BLaER1 treated with 17β-estradiol and CSF1 and Interleukin-3, amounts not matched to agents 10 nM and 100 nM (cell line): Measurements from ENCODE around the gene FBXO48.

Experiments used
- H3K27ac ChIP-seq, 11 experiments: shearing (Covaris generic); formaldehyde crosslinking; 2 replicates each; pipeline ENCODE4 v1.8.1; 2022
- H3K27me3 ChIP-seq, 11 experiments: shearing (Covaris generic); formaldehyde crosslinking; 2 replicates each; pipeline ENCODE4 v1.8.1; 2022
- H3K36me3 ChIP-seq, 11 experiments: shearing (Covaris generic); formaldehyde crosslinking; 2 replicates each; pipeline ENCODE4 v1.8.1; 2022
- H3K4me1 ChIP-seq, 10 experiments: shearing (Covaris generic); formaldehyde crosslinking; 2 replicates each; pipeline ENCODE4 v1.8.1; 2022
- H3K4me2 ChIP-seq, 11 experiments: shearing (Covaris generic); formaldehyde crosslinking; 2 replicates each; pipeline ENCODE4 v1.8.1; 2022
- H3K4me3 ChIP-seq, 10 experiments: shearing (Covaris generic); formaldehyde crosslinking; 2 replicates each; pipeline ENCODE4 v1.8.1; 2022
- H3K9ac ChIP-seq, 11 experiments: shearing (Covaris generic); formaldehyde crosslinking; 2 replicates each; pipeline ENCODE4 v1.8.1; 2022
- H3K9me3 ChIP-seq, 11 experiments: shearing (Covaris generic); formaldehyde crosslinking; replicated peaks in 1 of 11; 2 replicates each; pipeline ENCODE4 v1.8.1; 2022
- H4K20me1 ChIP-seq, 11 experiments: shearing (Covaris generic); formaldehyde crosslinking; 2 replicates each; pipeline ENCODE4 v1.8.1; 2022
- Cebpa-rat ChIP-seq, 11 experiments: shearing (Covaris generic); IDR thresholded peaks; 2 replicates each; pipeline ENCODE4 v1.8.1; 2022

Gene FBXO48

DNA sequence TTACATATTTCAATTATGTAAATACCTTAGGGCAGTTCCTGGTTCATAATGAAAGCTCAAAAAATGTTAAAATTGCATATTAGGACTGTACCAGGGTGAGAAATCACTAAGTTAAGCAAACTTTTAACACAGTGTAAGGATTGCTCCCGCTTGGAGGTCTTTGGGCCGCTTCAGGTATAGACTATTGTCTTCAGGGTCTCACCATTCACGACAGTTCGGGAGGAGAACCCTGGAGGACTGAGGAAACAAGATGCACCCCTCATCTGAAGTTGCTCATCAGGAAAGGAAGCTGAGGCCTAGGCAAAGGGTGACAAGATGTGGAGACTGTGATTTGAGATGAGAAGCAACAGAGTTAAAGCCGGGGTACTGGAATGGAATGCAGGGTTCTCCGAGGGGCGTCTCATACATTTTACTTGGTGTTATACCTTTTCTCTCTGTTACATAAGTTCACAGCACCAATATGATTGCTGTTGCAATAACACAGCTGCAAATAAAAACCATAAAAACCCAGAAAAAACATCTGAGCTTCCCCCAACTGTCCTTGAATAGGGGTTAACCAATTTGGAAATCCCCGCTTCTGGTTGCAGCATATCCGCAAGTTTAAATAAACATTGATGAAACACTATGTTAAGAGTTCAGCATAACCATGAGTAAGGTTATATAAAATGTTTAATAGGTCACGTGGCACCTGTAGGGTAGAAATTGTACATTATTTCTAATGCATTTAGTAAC is 40.1 kb downstream of the FBXO48 start:
- peak overlapping the region in 6 of 11 experiments; percentile 23 to 71 (median 51); a peak in 6 of 22 replicates for H3K4me2 ChIP-seq
- H3K9me3 ChIP-seq: peaks cover 6 to 37% (median 15%) of the 10 kb centered on the region in 11 experiments
- TF ChIP-seq Cebpa-rat (IDR thresholded peaks at IDR 0.05): no peak
- peak overlapping the region in 3 of 11 experiments; percentile 8 to 54 (median 8); a peak in 3 of 22 replicates for H3K27ac ChIP-seq
- no peak overlapping the region for H3K4me3 ChIP-seq
- no peak overlapping the region for H3K9ac ChIP-seq
- H3K4me1 ChIP-seq: peaks cover 43 to 55% (median 48%) of the 10 kb centered on the region in 10 experiments
- H3K36me3 ChIP-seq: 0 out of 22 replicates have a peak, but pooled peaks cover 0 to under 1% (median 0%) of the 10 kb centered on the region in 11 experiments
- H4K20me1 ChIP-seq: no peaks in the 10 kb centered on the region
- H3K27me3 ChIP-seq: no peaks in the 10 kb centered on the region

- Histone ChIP-seq H3K36me3 (no peaks in the 10 kb centered on the region), H3K27me3 (no peaks in the 10 kb centered on the region), H3K9me3 (peaks cover 0 to 32% (median 9%) of the 10 kb centered on the region in 11 experiments; a peak in 16 of 22 replicates), H3K9ac (no peak overlapping the region), H3K4me2 (no peak overlapping the region), H3K4me1 (peaks cover 43 to 55% (median 48%) of the 10 kb centered on the region in 10 experiments), H4K20me1 (no peaks in the 10 kb centered on the region), H3K27ac (no peak overlapping the region; a peak in 1 of 22 replicates), H3K4me3 (no peak overlapping the region)
- no peak for TF ChIP-seq Cebpa-rat (IDR thresholded peaks at IDR 0.05)
These were observed 40.6 kb downstream of the FBXO48 start for GRCh38 chr2:68426446-68426845.

DNA sequence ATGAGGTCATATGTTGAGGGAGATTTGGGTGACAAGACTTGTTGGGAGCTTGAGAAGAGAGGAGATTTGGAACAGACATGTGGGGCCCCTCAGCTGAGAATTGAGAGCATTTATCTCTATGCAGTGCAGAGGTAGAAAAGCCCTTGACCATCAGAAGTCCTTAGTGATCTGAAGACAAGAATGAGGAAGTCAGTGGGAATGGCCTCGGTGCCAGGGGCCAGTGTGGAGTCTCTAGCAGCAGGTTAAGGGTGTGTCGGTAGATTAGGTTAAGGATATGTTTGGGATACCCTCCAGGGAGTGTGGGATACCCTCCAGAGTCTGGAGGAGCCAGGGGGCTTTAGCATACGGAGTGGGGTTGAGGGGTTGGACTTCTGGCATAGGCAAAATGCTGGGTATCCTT is 41.6 kb downstream of the FBXO48 start:
- no peak for TF ChIP-seq Cebpa-rat (IDR thresholded peaks at IDR 0.05)
- H3K4me1 ChIP-seq: peaks cover 43 to 61% (median 51%) of the 10 kb centered on the region in 10 experiments
- peaks cover 0 to 26% (median 9%) of the 10 kb centered on the region in 11 experiments; a peak in 8 of 22 replicates for H3K9me3 ChIP-seq
- H3K27me3 ChIP-seq: no peaks in the 10 kb centered on the region
- H3K36me3 ChIP-seq: no peaks in the 10 kb centered on the region
- peak overlapping the region in 4 of 11 experiments; percentile 5 to 64 (median 18); a peak in 3 of 22 replicates for H3K27ac ChIP-seq
- H3K9ac ChIP-seq: no peak overlapping the region
- H4K20me1 ChIP-seq: no peaks in the 10 kb centered on the region
- H3K4me2 ChIP-seq: peak overlapping the region in 10 of 11 experiments; percentile 5 to 74 (median 34); a peak in 11 of 22 replicates
- H3K4me3 ChIP-seq: no peak overlapping the region

DNA sequence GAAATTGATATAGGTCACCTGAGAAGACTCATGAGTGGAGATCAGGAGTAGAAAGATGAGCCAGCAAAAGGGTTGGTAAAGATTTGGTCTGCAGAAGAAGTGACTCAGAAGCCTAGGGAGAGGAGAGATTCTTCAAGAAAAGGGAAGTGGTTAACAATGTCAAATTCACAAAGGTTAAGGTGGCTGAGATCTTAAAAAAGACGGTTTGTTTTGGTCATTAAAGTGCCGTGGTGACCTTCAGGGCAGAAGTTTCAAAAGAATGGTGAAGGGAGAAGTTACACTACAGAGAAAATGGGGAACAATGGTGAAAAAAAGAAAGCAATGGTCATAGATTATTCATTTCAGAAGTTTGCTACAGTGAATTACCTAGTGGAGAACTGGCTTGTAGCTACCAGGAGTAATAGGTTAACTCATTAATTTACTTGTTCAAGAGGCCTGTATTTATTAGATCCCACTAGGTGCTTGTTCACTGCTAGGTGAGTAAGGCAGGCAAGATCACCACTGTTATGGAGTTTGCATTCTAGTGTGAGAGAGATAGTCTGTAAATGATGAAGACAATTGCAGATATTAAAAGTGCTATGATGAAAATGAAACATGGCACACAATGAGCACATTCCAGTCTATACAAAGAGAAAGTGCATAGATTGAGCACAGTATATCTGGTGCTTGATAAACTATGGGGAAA is 43.0 kb downstream of the FBXO48 start:
- Histone ChIP-seq H3K36me3 (no peaks in the 10 kb centered on the region), H3K4me3 (no peak overlapping the region), H3K9me3 (peaks cover 0 to 22% (median 9%) of the 10 kb centered on the region in 11 experiments; a peak in 8 of 22 replicates), H3K27me3 (no peaks in the 10 kb centered on the region), H3K4me1 (peaks cover 45 to 65% (median 61%) of the 10 kb centered on the region in 10 experiments), H4K20me1 (no peaks in the 10 kb centered on the region), H3K27ac (peak overlapping the region in 8 of 11 experiments; percentile 0 to 64 (median 24); a peak in 8 of 22 replicates), H3K9ac (0 out of 22 replicates have a peak overlapping the region, but pooled peaks of 1 of the 11 experiments have one; percentile 6), H3K4me2 (peak overlapping the region; percentile 13 to 74 (median 39))
- TF ChIP-seq Cebpa-rat (IDR thresholded peaks at IDR 0.05): no peak

- no peaks in the 10 kb centered on the region for H4K20me1 ChIP-seq
- no peak overlapping the region for H3K9ac ChIP-seq
- H3K27ac ChIP-seq: peak overlapping the region in 2 of 11 experiments; percentile 27 to 37; a peak in 1 of 22 replicates
These were observed 46.7 kb downstream of the FBXO48 start for GRCh38 chr2:68420254-68420910.

DNA sequence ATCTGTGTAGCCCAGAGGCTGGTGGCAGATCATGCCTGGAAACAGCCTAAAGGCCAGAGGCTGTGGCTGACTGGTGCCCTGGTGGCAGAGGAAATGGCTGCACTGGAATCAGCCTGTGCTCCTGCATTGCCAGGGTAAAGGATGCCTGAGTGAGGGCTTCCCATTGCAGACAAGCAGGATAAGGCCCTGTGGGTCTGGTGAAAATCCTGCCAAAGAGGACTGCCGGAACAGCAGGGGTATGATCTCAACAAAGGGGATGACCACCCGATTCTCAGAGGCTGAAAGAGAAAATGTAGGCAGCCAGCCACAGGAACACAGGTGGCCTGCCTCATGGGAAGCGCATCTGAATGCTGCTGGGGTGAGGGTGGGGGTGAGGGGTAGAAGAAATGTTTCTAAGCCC is 48.2 kb downstream of the FBXO48 start:
- Histone ChIP-seq H3K4me2 (peak overlapping the region; percentile 23 to 74 (median 53); a peak in 20 of 22 replicates), H3K27ac (0 out of 22 replicates have a peak overlapping the region, but pooled peaks of 1 of the 11 experiments have one; percentile 11), H3K9ac (no peak overlapping the region), H3K36me3 (0 out of 22 replicates have a peak, but pooled peaks cover 0 to 3% (median 0%) of the 10 kb centered on the region in 11 experiments), H4K20me1 (no peaks in the 10 kb centered on the region), H3K4me3 (no peak overlapping the region), H3K9me3 (peaks cover 0 to 19% (median 14%) of the 10 kb centered on the region in 11 experiments; a peak in 18 of 22 replicates), H3K27me3 (no peaks in the 10 kb centered on the region), H3K4me1 (peaks cover 29 to 51% (median 44%) of the 10 kb centered on the region in 10 experiments)
- TF ChIP-seq Cebpa-rat (IDR thresholded peaks at IDR 0.05): no peak

More at GRCh38 chr2:68420254-68420910, 46.7 kb downstream of the FBXO48 start:
- Histone ChIP-seq H3K27me3 (no peaks in the 10 kb centered on the region), H3K9me3 (peaks cover 0 to 17% (median 16%) of the 10 kb centered on the region in 11 experiments; a peak in 18 of 22 replicates), H3K4me1 (peaks cover 38 to 64% (median 53%) of the 10 kb centered on the region in 10 experiments), H3K4me2 (peak overlapping the region; percentile 2 to 44 (median 22); a peak in 9 of 22 replicates), H3K36me3 (0 out of 22 replicates have a peak, but pooled peaks cover 0 to 3% (median 0%) of the 10 kb centered on the region in 11 experiments), H3K4me3 (no peak overlapping the region)
- TF ChIP-seq Cebpa-rat (IDR thresholded peaks at IDR 0.05): peak in 3 of 11 experiments; percentile 7 to 52 (median 47); a peak in 4 of 22 replicates

DNA sequence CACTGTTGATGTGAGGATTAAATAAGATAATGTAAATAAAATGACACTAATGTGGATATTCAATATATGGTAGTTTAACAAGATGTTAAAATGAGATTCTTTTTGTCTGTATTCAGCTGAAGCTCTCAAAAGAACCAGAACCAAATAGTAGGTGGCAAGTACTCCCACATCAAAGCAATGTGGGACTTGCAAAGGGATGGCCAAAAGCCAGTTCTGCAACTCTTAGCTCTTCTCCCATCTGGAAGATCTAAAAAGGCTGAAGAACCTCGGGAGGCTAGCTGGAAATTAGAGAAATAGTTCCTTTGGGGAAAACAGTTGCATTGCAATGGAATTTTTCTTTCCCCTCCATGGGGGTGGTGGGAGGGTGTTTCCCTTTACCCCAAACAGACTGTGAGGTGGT is 48.7 kb downstream of the FBXO48 start:
- TF ChIP-seq Cebpa-rat (IDR thresholded peaks at IDR 0.05): no peak
- peaks cover 29 to 53% (median 44%) of the 10 kb centered on the region in 10 experiments for H3K4me1 ChIP-seq
- H3K4me2 ChIP-seq: peak overlapping the region; percentile 23 to 74 (median 53); a peak in 20 of 22 replicates
- 0 out of 22 replicates have a peak, but pooled peaks cover 0 to 3% (median 0%) of the 10 kb centered on the region in 11 experiments for H3K36me3 ChIP-seq
- no peak overlapping the region for H3K27ac ChIP-seq
- H3K9me3 ChIP-seq: peaks cover 0 to 19% (median 14%) of the 10 kb centered on the region in 11 experiments; a peak in 18 of 22 replicates
- no peaks in the 10 kb centered on the region for H3K27me3 ChIP-seq
- H3K4me3 ChIP-seq: no peak overlapping the region
- H3K9ac ChIP-seq: 0 out of 22 replicates have a peak overlapping the region, but pooled peaks of 1 of the 11 experiments have one; percentile 21
- no peaks in the 10 kb centered on the region for H4K20me1 ChIP-seq

DNA sequence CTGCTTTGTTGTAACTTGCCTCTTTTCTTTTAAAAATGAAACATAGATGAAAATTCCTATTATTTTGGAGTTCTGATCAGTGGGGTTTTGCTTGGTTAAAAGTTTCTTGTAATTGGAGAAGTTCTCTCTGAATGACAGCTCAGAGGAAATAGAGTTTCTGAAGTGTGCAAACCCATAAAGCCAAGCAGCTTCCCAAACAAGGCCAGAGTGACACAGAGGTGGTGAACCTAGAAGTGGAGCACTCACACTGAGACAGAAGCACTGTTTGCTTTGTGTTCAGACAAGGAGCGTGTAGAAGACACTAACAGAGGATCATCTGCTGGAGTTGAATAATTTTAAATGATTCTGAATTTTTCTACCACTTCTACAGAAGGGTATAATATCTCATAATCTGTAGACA is 49.2 kb downstream of the FBXO48 start:
- Histone ChIP-seq H3K27me3 (no peaks in the 10 kb centered on the region), H3K9me3 (peaks cover 0 to 19% (median 14%) of the 10 kb centered on the region in 11 experiments; a peak in 18 of 22 replicates), H3K27ac (no peak overlapping the region), H3K36me3 (0 out of 22 replicates have a peak, but pooled peaks cover 0 to 3% (median 0%) of the 10 kb centered on the region in 11 experiments), H3K4me1 (peaks cover 32 to 58% (median 45%) of the 10 kb centered on the region in 10 experiments), H3K4me2 (peak overlapping the region; percentile 23 to 74 (median 53)), H4K20me1 (no peaks in the 10 kb centered on the region), H3K9ac (no peak overlapping the region), H3K4me3 (no peak overlapping the region)
- TF ChIP-seq Cebpa-rat (IDR thresholded peaks at IDR 0.05): no peak
